Activated CD8-positive, alpha-beta memory T cell treated with anti-CD3 and anti-CD28 coated beads, Interleukin-2, amount 50 U/mL, for 1 hour (primary cell): Measurements from ENCODE around the gene CLECL1.
"Not testable (repeated sequence)": the region's sequence is repeated elsewhere in the genome, so short reads cannot be mapped to it uniquely, and the experiment has no call there.

Experiments used
- DNase-seq: peaks from one replicate; pipeline ENCODE4 v3.0.0-alpha.2; 2020; ENCODE audit errors: extremely low read depth

Gene CLECL1

DNA sequence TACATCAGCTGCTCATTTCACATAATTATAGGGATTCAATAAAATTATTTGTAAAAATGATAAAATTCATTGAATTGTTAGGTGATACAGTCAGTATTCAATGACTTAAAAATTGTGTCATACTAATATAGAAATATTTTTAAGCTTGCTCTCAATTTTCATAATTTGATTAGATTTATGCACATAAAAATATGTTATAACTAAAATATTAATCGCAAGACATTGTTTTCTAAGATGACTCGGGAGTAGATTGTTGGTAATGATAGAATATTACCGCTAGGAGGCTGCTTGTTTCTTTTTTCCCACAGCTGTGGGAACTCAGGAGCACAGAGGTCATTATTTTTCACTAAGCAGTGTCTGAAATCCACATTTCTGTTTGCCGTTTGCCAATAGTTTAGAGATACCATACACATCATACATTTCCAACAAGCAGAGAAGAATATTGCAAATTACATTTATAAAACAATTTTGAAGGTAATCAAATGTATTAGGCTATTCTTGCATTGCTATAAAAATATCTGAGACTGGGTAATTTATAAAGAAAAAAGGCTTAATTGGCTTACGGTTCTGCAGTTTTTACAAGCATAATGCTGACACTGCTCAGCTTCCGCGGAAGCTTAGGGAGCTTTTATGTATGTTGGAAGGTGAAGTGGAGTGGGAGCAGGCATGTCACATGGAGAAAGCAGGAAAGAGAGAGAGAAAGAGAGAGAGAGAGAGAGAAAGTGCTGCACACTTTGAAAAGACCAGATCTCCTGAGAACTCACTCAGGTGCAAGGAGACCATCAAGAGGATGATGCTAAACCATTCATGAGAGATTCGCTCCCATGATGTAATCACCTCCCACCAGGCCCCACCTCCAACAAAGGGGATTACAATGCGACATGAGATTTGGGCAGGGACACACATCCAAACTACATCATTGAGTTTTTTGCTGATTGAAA lies 18.6 kb upstream of the CLECL1 start:
- no peak for DNase-seq

- no peak for DNase-seq
Observed at GRCh38 chr12:9750276-9751203, 17.6 kb upstream of the CLECL1 start.

DNA sequence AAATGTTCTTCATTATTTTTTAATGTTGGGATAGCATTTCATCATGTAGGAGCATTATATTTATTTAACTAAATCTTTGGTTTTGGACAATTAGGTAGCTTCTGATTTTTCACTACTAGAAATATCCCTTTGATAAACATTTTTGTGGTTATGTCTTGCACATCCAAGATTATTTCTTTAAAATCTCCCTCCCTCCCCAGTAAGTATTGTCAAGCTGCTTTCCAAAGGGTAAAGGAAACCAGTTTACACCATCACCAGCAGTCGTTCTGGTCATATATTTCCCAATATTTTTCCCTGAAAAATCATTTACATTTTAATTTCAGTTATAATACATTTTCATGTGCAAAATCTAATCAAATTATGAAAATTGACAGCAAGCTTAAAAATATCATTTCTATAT lies 16.7 kb upstream of the CLECL1 start:
- DNase-seq, result no peak

DNA sequence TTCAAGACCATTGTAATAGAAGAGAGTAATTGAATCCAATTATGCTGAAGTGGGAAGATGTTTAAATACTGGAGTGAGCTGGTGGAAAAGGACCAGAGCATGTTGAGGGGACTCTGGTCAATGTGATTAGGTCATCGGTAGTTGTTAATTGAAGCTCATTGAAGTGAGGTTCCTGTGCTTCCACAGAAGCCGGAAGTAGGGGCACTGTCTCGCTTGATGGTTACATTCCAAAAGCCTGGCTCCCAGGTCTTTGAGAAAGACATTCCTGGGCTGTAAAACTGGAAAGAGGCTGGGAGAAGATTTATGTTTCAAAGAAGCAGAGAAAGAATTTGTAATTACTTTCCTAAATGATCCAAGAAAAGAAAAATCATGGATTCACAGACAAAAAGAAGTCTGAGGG lies 12.3 kb upstream of the CLECL1 start:
- DNase-seq, result no peak

DNA sequence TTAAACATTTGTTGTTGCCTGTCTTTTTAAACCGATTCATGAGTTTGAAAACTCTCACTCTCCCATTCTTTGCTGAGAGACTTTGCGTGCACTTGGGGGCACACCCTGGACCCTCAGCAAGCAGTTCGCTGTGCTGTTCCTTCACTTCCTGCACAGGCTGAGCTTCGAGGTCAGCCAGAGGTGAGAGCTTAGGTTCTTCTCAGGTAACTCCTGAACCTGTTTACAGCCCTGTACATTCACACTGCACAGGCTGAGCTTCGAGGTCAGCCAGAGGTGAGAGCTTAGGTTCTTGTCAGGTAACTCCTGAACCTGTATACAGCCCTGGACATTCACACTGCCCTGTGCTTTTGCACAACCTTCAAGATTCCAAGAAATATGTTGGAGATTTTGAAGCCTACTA lies 9.8 kb upstream of the CLECL1 start:
- no peak for DNase-seq

- no peak for DNase-seq
Observed at GRCh38 chr12:9741726-9742125, 8.8 kb upstream of the CLECL1 start.

GRCh38 chr12:9740106-9740750 lies 7.3 kb upstream of the CLECL1 start:
- DNase-seq, result no peak

- DNase-seq, result not testable (repeated sequence)
Observed at GRCh38 chr12:9739404-9740105, 6.7 kb upstream of the CLECL1 start.

GRCh38 chr12:9738905-9739304 lies 6.0 kb upstream of the CLECL1 start:
- DNase-seq, result not testable (repeated sequence)

GRCh38 chr12:9736936-9737705 lies 4.2 kb upstream of the CLECL1 start:
- no peak for DNase-seq

- DNase-seq, result no peak
Observed at GRCh38 chr12:9735601-9736000, 2.7 kb upstream of the CLECL1 start.

GRCh38 chr12:9731797-9732196 lies 1.1 kb downstream of the CLECL1 start:
- DNase-seq, result no peak

- no peak for DNase-seq
Observed at GRCh38 chr12:9731393-9731792, 1.5 kb downstream of the CLECL1 start.

DNA sequence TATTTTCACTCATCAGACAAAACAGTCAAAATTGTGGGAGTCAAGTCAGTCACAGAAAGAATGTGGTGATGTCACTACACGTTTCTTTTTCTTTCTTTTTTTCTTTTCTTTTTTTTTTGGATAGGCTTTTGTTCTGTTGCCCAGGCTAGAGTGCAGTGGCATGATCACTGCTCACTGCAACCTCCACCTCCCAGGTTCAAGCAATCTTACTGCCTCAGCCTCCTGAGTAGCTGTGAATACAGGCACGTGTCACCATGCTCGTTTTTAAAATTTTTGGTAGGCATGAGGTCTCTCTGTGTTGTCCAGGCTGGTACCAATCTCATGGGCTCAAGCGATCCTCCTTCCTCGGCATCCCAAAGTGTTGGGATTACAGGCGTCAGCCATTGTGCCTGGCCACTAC lies 2.3 kb downstream of the CLECL1 start:
- DNase-seq, result no peak

DNA sequence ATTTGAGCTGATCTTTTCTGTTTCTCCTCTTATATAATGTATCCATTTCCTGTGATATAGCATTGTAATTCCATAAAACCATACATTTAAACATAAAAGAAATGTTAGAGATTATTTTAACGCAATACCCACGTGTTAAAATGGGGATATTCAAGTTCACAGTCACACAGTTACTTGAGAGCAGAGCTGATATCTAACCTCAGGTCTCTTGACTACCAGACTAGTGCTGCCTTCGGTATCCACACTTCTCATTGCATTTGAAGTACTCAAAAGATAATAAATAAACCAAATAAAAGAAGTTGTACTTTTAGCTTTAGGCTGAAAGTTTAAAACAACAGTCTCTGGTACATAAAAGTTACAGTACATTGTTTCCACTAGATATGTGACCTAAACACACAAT lies 2.9 kb downstream of the CLECL1 start:
- DNase-seq, result no peak

- DNase-seq, result no peak
Observed at GRCh38 chr12:9729082-9729481, 3.8 kb downstream of the CLECL1 start.

DNA sequence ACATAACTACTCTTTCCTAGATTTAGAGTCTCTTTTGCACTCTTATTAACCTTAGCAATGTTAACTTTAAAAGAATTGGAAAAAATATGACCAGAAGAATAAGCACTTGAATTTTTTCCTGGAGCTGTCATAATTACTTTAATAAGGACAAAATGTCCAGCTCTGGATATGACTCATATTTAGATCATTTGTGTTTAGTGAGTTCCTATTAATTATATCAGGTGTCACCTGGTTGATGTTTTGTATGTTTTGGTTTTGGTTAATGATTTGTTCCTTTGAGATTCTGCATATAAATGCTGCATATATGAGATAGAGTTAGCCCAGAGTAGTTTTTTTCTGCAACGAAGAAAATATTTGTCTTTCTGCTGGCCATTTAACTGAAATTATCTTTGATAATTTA lies 5.1 kb downstream of the CLECL1 start:
- DNase-seq, result no peak

GRCh38 chr12:9725213-9725870 lies 7.6 kb downstream of the CLECL1 start:
- DNase-seq, result no peak

DNA sequence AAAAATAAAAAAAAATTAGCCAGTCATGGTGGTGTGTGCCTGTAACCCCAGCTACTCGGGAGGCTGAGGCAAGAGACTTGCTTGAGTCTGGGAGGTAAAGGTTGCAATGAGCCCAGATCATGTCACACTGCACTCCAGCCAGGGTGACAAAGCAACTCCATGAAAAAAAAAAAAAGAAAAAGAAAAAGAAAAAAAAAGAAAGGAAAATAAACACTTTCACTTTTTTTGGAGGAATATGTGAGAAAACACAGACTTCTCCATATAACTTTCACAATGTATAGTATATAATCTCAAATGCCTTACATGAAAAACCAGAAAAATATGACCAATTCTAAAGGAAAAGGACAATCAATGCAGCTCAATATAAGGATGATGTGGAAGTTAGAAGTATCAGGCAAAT lies 8.9 kb downstream of the CLECL1 start:
- no peak for DNase-seq

GRCh38 chr12:9721394-9722092 lies 11.4 kb downstream of the CLECL1 start:
- no peak for DNase-seq
